ENCODE results near the gene FLAD1. TPM values are rescaled to one million over a fixed set of nuclear protein-coding genes. Genes with fewer than 3 reads are reported as not detected.

Gene FLAD1
- total RNA-seq, 1 experiment from 2014 or later = 23.7 TPM

GRCh38 chr1:155040358-155041093 lies 57.4 kb downstream of the FLAD1 start:
- no peak for DNase-seq (ENCODE audit: low read depth in 1 of 2, low spot score in 2 of 2)
- Histone ChIP-seq H3K27me3 (replicated peaks) (0 out of 2 replicates have a peak, but pooled peaks cover 4% of the 10 kb centered on the region), H3K27ac (no peak overlapping the region)

More at GRCh38 chr1:155040358-155041093, 57.4 kb downstream of the FLAD1 start:
- peaks cover 8% of the 10 kb centered on the region for H3K4me1 ChIP-seq (replicated peaks)
- H3K36me3 ChIP-seq = no peaks in the 10 kb centered on the region
- H3K9me3 ChIP-seq (replicated peaks) = no peaks in the 10 kb centered on the region
- H3K4me3 ChIP-seq = no peak overlapping the region

Other genes starting within 250 kb of the FLAD1 start
- not detected in 2 replicates for gene KCNN3, start 113.1 kb upstream of the FLAD1 start, total RNA-seq (2014; rRNA removed; shearing (Covaris generic))
- 0.41 and 4.7 TPM in 2 replicates for gene PMVK, start 46.6 kb upstream of the FLAD1 start, total RNA-seq (2014; rRNA removed; shearing (Covaris generic))
- gene PBXIP1, start 27.2 kb upstream of the FLAD1 start, total RNA-seq (2014; rRNA removed; shearing (Covaris generic)) = 25.2 and 30.2 TPM in 2 replicates
- gene PYGO2, start 21.6 kb upstream of the FLAD1 start, total RNA-seq (2014; rRNA removed; shearing (Covaris generic)) = 18.0 and 20.0 TPM in 2 replicates
- gene SHC1, start 12.6 kb upstream of the FLAD1 start, total RNA-seq (2014; rRNA removed; shearing (Covaris generic)) = 101 and 155 TPM in 2 replicates
- 290 and 338 TPM in 2 replicates for gene CKS1B, start 8.7 kb upstream of the FLAD1 start, total RNA-seq (2014; rRNA removed; shearing (Covaris generic))
- gene LENEP, start 10.2 kb downstream of the FLAD1 start, total RNA-seq (2014; rRNA removed; shearing (Covaris generic)) = not detected in 2 replicates
- 15.3 and 24.5 TPM in 2 replicates for gene ZBTB7B, start 19.5 kb downstream of the FLAD1 start, total RNA-seq (2014; rRNA removed; shearing (Covaris generic))
- not detected in 2 replicates for gene DCST2, start 50.4 kb downstream of the FLAD1 start, total RNA-seq (2014; rRNA removed; shearing (Covaris generic))
- gene DCST1, start 50.5 kb downstream of the FLAD1 start, total RNA-seq (2014; rRNA removed; shearing (Covaris generic)) = not detected in 2 replicates
- 27.0 and 32.0 TPM in 2 replicates for gene ADAM15, start 68.0 kb downstream of the FLAD1 start, total RNA-seq (2014; rRNA removed; shearing (Covaris generic))
- gene EFNA4, start 80.4 kb downstream of the FLAD1 start, total RNA-seq (2014; rRNA removed; shearing (Covaris generic)) = 4.7 and 4.8 TPM in 2 replicates
- gene EFNA3, start 95.5 kb downstream of the FLAD1 start, total RNA-seq (2014; rRNA removed; shearing (Covaris generic)) = 0.21 and 0.85 TPM in 2 replicates
- gene EFNA1, start 144.5 kb downstream of the FLAD1 start, total RNA-seq (2014; rRNA removed; shearing (Covaris generic)) = 0.89 and 0.91 TPM in 2 replicates
- gene SLC50A1, start 152.5 kb downstream of the FLAD1 start, total RNA-seq (2014; rRNA removed; shearing (Covaris generic)) = 9.9 and 23.4 TPM in 2 replicates
- gene DPM3, start 157.2 kb downstream of the FLAD1 start, total RNA-seq (2014; rRNA removed; shearing (Covaris generic)) = 40.7 and 76.6 TPM in 2 replicates
- 61.7 and 94.8 TPM in 2 replicates for gene KRTCAP2, start 190.0 kb downstream of the FLAD1 start, total RNA-seq (2014; rRNA removed; shearing (Covaris generic))
- gene TRIM46, start 190.5 kb downstream of the FLAD1 start, total RNA-seq (2014; rRNA removed; shearing (Covaris generic)) = 0.21 and 1.1 TPM in 2 replicates
- gene THBS3, start 224.6 kb downstream of the FLAD1 start, total RNA-seq (2014; rRNA removed; shearing (Covaris generic)) = 3.2 and 5.4 TPM in 2 replicates
- 69.7 and 86.0 TPM in 2 replicates for gene MTX1, start 225.4 kb downstream of the FLAD1 start, total RNA-seq (2014; rRNA removed; shearing (Covaris generic))

All from SJSA1 (cell line).